GM19238 (cell line): ENCODE data around the gene ZNF80.
"Not testable (repeated sequence)": the region's sequence is repeated elsewhere in the genome, so short reads cannot be mapped to it uniquely, and the experiment has no call there.

Experiments used
- DNase-seq: peaks from one replicate; pipeline ENCODE4 v3.0.0; 2011; ENCODE audit warnings: low spot score; ENCODE audit not compliant: insufficient read length

Gene ZNF80

DNA sequence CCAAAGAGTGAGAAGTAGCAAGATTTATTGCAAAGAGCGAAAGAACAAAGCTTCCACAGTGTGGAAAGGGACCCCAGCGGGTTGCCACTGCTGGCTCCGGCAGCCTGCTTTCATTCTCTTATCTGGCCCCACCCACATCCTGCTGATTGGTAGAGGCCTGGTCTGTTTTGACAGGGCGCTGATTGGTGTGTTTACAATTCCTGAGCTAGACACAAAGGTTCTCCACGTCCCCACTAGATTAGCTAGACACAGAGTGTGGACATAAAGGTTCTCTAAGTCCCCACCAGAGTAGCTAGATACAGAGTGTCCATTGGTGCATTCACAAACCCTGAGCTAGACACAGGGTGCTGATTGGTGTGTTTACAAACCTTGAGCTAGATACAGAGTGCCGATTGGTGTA, at the start of gene ZNF80:
TSS of gene ZNF80 (minus strand) at position 101 of the 400 bp plus-strand sequence. CDS start 504 bp downstream, outside the sequence.
- not testable (repeated sequence) for DNase-seq

DNA sequence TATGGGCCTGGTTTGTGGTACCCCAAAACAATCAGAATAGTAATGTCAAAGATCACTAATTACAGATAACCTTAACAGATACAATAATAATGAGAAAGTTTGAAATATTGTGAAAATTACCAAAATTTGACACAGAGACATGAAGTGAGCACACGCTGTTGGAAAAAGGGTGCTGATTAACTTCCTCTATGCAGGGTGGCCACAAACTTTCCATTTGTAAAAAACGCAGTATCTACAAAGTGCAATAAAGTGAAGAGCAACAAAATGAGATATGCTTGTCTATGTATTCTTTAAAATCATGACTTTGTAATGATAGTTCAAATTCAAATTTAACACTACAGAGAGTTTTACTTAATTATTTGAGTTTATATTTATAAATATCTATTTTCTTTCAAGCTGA, 48.9 kb upstream of the ZNF80 start:
- no peak for DNase-seq

DNA sequence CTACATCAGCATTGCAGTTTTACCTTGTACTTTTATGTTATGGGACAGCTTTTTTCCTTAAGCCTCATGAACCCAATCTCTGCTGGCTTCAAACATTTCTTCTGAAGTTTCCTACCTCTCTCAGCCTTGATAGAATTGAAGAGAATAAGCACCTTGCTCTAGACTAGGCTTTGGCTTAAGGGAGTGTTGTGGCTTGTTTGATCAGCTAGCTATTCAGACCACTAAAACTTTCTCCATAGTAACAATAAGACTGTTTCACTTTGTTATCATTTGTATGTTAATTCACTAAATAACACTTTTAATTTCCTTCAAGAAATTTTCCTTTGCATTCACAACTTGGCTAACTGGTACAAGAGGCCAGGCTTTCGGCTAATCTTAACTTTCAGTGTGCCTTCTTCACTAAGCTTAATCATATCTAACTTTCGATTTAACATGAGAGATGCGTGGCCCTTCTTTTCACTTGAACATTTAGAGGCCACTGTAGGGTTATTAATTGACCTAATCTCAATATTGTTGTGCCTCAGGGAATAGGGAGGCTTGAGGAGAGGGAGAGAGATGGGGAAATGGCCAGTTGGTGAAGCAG, 48.4 kb upstream of the ZNF80 start:
- no peak for DNase-seq

DNA sequence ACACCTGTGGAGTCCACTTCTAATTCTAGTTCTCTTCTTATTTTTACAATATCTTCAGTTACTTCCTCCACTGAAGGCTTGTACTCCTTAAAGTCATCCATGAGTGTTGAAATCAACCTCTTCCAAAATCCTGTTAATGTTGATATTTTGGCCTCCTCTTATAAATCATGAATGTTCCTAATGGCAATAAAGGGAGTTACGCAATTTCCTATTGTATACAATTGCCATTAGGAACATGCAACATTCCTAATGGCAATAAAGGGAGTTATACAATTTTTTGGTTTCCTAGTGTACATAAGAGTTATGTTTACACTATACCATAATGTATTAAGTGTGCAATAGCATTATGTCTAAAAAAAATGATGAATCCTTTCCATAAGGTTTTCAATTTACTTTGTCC, 47.3 kb upstream of the ZNF80 start:
- DNase-seq = no peak

DNA sequence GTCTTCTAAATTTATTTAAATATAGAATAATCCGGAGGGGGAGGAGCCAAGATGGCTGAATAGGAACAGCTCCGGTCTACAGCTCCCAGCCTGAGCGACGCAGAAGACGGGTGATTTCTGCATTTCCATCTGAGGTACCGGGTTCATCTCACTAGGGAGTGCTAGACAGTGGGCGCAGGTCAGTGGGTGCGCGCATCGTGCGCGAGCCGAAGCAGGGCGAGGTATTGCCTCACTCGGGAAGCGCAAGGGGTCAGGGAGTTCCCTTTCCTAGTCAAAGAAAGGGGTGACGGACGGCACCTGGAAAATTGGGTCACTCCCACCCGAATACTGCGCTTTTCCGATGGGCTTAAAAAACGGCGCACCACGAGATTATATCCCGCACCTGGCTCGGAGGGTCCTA, 39.5 kb upstream of the ZNF80 start:
- not testable (repeated sequence) for DNase-seq

DNA sequence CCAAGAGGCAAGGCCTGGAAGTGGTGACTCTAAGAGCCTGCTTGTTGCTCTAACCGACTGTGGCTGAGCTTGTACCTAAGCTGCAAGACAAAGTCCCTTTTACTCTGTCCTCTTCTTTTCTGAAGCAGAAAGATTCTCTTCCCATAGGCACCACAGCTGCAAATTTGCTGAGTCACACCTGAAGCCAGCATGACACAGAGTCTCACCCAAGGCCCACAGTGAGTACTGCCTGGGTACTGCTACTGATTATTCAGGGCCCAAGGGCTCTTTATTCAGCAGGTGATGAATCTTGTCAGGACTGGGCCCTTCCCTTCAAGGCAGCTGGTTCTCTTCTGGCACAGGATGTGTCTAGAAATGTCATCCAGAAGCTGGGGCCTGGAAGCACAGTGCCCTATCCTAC, 37.6 kb upstream of the ZNF80 start:
- DNase-seq = no peak

DNA sequence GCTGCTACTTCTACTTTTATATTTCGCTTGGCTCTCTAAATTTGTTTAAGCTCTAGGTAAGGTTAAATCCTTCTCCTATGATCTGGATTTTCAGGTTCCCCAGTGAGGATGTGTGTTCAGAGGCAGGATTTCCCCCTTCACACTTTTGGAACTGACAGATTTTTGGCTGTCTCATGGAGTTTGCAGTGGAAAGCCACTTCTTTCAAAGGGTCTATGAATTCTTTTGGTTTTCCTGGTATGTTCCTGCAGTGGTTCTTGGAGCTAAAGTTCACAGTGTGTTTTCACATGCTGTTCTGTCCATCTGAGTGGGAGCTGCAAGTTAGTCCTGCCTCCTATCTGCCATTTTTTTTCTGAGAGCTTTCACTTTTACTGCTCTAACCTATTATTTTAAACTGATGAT, 34.9 kb upstream of the ZNF80 start:
- DNase-seq = no peak

DNA sequence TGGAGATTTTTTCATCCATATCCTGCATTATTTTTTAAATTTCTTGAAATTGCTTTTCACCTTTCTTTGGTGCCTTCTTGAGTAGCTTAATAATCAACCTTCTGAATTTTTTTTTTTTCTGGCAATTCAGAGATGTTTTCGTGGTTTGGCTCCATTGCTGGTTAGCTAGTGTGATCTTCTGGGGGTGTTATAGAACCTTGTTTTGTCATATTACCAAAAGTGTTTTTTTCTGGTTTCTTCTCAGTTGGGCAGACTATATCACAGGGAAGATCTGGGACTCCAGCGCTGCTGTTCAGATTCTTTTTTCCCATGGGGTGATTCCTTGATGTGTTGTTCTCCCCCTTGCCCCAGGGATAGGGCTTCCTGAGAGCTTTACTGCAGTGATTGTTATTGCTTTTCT, 32.6 kb upstream of the ZNF80 start:
- DNase-seq = no peak

DNA sequence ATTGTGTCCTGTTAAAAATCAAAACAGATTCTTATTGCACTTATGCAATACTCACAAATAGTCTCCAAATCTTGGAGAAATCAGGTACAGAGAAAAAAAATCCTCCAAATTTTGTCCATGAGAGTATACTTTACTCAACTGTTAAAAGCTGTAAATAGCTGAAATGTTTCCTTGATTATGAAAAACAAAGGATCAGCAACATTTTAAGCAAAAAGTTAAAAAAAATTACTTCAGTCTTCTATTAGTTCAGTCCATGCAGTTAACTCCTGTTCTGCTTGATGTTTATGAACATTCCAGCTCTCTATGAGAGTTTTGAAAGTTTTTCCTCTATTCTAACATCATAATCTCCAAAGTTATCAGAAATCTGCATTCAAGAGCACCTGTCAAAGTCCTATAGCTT, 22.8 kb upstream of the ZNF80 start:
- DNase-seq = no peak

DNA sequence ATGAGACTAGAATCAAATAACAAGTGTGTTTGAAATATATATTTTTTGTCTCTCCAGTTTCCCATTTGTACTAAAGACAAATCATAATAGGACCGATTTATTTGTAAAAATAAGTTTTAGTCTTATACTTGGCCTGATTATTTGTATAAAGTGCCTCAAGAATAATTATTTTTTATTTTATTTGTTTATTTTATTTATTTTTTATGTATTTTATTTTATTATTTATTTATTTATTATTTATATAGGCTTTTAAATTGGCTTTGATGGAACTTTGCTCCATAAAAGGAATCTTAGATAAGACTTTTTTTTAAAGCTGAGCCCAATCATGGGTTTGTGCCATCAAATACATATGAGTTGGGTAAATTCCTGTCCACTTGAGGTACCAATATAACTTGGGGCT, 22.2 kb upstream of the ZNF80 start:
- DNase-seq = no peak

DNA sequence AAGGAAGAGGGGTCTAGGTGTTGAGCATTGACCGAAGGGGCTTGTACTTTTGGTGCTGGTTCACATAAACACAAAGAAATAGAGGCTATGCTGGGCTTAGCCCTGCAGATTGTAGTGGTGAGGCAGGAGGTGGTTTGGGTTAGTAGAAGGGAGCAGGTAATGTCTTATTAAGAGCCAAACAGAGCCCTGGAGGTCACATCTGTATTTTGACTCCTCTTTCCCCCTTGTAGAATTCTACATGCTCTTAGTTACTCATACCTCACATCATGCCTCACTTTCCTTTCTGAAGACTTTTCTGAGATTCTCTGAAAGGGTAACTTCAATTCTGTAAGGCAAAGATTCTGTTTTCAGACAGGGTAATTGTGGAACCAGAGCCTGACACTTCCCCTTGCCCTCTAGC, 16.1 kb upstream of the ZNF80 start:
- DNase-seq = no peak

DNA sequence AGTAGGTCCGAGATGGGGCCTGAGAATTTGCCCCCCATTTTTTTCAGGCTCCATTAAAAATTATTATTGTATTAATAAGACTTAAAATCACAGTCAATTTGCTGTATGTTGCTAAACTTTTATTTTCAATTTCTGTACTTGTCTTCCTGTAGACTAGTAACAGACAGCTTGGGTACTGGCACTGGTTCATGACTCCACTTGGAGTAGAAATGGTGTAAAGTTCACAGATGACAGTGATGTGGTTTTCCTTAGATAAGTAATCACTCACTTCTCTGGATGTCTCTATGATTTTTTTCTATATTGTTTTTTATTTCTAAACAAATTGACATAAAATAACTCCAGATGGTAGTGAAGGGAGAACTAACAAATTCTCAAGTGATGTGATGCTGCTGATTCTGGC, 15.6 kb upstream of the ZNF80 start:
- no peak for DNase-seq

DNA sequence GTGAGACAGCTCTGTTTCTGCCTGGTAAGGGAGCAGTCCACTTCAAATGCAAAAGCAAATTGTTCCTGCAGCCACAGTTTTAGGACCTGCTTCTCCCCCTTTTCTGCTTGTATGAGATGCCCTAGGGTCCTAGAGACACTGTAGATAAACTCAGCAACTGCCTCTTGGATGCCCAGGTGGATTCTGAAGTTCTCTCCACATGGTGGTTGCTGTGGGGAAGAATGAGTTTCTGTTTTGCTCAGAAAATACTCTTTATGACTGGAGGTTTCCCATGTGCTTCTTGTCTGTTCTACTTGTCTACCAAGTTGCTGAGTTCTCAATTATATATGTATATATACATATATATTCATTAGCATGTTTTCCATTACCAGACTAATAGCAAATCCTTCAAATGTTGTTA, 5.6 kb upstream of the ZNF80 start:
- DNase-seq = peak; percentile 20

DNA sequence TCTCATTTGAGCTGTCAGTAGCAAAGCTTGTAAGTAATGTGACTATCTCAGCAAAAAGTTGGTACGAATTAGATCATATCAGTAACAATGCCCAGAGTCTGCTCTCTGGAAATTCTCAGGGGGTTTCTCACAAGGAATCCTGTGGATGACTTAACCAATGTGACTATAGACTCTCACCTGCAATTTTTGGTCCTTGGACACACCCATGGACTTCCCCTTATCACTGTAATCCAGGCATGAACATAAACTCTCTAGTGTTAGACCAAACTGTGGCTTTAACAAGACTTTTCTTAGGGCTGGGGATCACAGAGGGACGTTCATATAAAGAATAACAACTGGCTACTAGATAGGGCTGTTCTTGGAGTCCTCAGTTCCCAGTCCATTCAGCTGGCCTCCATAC, 3.9 kb upstream of the ZNF80 start:
- DNase-seq = no peak

DNA sequence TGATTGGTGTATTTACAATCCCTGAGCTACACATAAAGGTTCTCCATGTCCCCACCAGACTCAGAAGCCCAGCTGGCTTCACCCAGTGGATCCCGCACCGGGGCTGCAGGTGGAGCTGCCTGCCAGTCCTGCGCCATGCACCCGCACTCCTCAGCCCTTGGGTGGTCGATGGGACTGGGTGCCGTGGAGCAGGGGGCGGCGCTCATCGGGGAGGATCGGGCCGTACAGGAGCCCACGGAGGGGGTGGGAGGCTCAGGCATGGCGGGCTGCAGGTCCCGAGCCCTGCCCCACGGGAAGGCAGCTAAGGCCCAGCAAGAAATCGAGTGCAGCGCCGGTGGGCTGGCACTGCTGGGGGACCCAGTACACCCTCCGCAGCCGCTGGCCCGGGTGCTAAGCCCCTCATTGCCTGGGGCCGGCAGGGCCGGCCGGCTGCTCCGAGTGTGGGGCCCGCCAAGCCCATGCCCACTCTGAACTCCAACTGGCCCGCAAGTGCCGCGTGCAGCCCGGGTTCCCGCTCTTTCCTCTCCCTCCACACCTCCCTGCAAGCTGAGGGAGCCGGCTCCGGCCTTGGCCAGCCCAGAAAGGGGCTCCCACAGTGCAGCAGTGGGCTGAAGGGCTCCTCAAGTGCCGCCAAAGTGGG, 888 bp upstream of the ZNF80 start:
- DNase-seq = not testable (repeated sequence)

DNA sequence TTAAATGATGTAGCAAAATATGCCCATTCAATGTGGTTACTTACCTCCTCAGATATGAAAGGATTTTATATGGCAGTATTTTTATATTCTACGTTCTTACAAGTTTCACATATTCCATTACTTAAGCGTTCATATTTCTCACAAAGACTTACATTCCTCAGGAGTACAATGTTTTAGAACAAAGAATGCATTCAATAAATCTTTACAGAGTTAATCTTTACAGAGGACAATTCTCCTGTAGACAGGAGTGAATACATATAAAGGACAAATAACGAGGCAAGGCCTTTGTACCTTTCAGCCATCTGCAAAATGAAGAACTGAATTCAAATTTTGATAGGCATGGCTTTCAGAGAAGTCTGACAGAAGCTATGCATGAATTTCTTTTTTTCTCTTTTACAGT, 1.9 kb downstream of the ZNF80 start:
- DNase-seq = no peak

DNA sequence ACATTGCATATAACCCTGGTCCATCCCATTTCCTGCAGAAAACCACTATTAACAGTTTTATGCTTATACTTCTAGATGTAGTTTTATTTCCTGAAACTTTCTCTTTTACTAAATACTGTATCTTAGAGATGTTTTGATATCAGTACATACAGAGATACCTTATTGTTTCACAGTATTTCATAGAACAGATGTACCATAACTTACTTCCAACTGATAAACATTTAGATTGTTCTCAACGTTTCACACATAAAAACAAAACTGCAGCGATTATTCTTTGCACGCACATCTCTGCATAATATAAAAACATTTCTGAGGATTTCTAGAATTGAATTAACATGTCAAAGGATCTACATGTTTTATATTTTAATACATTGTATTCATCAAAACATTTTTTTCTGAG, 2.6 kb downstream of the ZNF80 start:
- DNase-seq = no peak

DNA sequence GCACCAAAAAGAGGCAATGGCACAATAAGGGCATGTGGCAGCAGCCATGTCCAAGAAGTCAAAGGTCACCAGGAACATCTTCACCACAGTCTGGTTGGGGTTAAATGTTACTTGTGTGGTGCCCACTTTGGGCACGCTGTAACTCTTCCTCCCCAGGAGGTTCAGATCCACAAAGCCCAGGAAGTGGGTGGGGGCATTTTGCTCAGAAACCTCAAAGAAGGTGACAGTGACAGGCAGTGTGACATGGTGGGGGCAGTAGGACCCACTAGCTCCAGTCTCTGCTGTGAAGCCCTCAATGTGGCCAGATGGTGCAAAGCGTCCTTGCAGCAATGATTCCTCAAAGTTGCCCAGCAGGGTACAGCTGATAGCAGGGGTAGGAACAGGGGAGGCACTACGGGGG, 5.8 kb downstream of the ZNF80 start:
- no peak for DNase-seq

DNA sequence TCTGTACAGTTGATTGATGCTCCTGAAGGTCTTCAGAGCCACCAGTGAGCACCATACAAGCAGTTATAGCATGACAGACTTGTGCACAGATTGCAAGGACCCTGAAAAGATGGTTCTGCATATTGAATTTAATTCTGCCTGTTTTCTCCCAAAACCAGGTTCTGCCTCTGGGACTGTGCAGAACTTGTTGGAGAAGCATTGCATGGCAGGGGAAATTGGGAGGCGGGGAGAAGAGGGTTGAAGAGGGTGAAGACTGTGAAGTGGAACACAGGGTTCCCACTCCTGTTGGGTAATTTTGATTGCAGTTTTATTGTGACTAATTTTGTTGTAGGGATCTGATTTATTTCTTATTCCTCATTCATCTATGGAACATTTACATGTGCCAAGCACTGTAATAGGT, 10.3 kb downstream of the ZNF80 start:
- no peak for DNase-seq

DNA sequence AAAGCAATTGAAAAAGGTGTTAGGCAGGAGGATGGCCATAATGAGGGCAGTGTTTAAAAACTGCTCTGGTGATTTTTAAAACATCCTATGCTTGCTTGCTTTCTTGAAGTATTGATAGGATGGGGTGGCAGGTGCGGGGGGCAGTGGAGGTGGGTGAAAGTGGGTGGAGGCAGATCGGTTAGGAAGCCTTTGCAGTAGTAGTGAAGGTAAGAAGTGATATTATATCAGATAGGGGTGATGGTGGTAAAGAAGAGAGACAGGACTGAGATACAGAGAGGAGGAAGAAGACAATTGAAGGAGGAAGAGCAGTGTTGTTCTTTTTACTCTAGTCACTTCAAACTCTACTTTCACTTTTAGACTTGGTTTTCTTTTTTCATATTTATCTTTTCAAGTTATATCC, 11.1 kb downstream of the ZNF80 start:
- DNase-seq = no peak

DNA sequence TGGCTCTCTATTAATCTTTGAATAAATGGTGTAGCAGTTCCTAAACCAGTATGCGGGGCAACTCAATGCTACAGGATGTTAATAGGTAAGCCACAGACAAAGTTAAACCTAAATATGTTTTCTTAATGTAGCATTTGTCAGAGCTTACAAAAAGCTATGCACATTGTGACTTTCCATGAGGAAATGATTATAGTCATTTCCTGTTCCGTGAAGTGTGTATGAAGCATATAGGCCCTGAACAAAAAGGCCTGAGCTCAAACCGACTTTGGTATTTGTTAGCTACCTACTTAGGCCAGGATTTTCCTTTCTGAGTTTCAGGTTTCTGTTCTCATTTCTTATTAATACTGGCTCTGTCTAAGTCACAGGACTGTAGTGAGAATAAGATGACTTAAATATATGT, 14.2 kb downstream of the ZNF80 start:
- DNase-seq = no peak

DNA sequence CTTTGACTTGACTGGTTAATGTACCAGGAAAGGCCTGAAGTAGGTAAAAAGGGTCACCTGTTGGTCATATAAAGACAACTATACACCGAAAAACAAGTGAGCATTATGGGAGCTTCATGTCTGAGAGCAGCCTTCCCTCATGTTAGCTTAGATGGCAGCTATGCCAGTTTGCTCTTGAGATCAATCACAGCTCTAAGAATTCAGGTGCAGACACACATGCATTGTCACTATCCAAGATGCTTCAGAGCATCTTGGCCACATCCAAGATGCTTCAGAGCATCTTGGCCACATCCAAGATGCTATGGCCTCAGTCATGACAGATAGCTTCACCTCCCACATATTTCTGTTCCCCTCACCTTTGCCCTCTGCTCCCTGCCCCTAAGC, 15.5 kb downstream of the ZNF80 start:
- no peak for DNase-seq

DNA sequence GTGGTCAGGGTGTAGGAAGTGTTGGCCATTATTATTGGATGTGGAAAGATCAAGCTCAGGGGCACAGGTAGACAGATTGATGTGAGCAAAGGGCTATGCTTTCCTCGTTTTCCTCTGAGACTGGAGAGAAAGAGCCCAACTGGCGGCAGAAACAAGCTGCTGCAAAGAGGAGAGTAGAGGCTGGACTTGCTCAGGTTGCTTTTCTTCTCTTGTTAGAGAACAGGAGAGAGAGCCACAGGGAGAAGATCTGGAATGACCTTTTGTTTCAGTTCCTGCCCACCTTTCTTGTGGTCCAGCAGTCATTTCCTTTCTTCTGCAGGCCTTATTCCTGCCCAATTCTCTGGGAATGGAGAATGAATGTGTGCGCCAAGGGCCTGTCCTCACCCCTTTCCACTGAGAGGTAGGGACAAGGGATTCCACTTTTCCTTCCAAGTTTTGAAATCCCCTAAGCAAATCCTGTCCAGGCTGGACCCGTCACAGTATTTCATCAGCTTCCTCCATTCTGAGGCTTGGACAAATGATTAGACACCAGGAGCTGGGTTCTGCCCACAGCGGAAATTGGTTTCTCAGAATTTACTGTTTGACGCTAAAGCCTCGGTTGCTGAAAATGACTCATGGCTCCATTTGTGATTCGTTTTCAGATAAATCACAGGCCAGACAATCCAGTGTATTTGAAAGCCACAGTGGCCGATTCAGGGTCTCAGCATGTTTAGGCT, 16.1 kb downstream of the ZNF80 start:
- DNase-seq = no peak
